OCI-LY3 (cell line): ENCODE measurements around the gene LACTB.

Experiments used
- EZH2phosphoT487 ChIP-seq: fragments of 200-600 bp; shearing (Covaris generic); IDR thresholded peaks from 2 replicates; pipeline ENCODE4 v1.6.1; 2018; ENCODE audit warnings: antibody characterized with exemption, mixed run types, low read depth
- TF ChIP-seq, protein P1 (sequence below): fragments of 200-600, 300-600 bp; sonication (generic); IDR thresholded peaks from 2 replicates; pipeline ENCODE4 v1.5.1; 2014; ENCODE audit warnings: antibody characterized with exemption, low read length, low read depth

GRCh38 chr15:63080634-63081250, 40.9 kb upstream of the LACTB start:
- TF ChIP-seq, protein P1, sequence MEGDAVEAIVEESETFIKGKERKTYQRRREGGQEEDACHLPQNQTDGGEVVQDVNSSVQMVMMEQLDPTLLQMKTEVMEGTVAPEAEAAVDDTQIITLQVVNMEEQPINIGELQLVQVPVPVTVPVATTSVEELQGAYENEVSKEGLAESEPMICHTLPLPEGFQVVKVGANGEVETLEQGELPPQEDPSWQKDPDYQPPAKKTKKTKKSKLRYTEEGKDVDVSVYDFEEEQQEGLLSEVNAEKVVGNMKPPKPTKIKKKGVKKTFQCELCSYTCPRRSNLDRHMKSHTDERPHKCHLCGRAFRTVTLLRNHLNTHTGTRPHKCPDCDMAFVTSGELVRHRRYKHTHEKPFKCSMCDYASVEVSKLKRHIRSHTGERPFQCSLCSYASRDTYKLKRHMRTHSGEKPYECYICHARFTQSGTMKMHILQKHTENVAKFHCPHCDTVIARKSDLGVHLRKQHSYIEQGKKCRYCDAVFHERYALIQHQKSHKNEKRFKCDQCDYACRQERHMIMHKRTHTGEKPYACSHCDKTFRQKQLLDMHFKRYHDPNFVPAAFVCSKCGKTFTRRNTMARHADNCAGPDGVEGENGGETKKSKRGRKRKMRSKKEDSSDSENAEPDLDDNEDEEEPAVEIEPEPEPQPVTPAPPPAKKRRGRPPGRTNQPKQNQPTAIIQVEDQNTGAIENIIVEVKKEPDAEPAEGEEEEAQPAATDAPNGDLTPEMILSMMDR, result no peak
- no peak for TF ChIP-seq EZH2phosphoT487
